WTC11 (cell line): ENCODE data around the gene PLXNB1. TPM values are rescaled to one million over a fixed set of nuclear protein-coding genes. Genes with fewer than 3 reads are reported as not detected.

Experiments used
- ATAC-seq: fragments of 200-7000 bp; cut with Tn5 transposase; 2 replicates; pipeline ENCODE4 v1.10.0; 2021; ENCODE audit warnings: mild to moderate bottlenecking, moderate library complexity
- CTCF ChIA-PET: fragments of 300-600 bp; sonication (Branson Sonifier 250); formaldehyde crosslinking; loops from one replicate; lab custom pipeline; 2021; ENCODE audit warnings: antibody characterized with exemption; lab: Charles Lee
- POLR2A ChIA-PET: fragments of 350-600 bp; sonication (Branson Sonifier 250); formaldehyde crosslinking; loops from one replicate; lab custom pipeline; 2021; ENCODE audit warnings: antibody characterized with exemption; lab: Charles Lee
- DNase-seq: peaks from one replicate; pipeline ENCODE4 v3.0.0; 2021; ENCODE audit warnings: low spot score
- H3K27ac Mint-ChIP-seq: 2 replicates; pipeline ENCODE4 v1.8.0; 2021; ENCODE audit warnings: mixed read lengths
- H3K27me3 Mint-ChIP-seq: 2 replicates; pipeline ENCODE4 v1.8.0; 2021; ENCODE audit warnings: low read depth, mild to moderate bottlenecking, moderate library complexity, mixed read lengths
- H3K36me3 Mint-ChIP-seq: 2 replicates; pipeline ENCODE4 v1.8.0; 2021; ENCODE audit warnings: mixed read lengths
- H3K4me1 Mint-ChIP-seq: 2 replicates; pipeline ENCODE4 v1.8.0; 2022; ENCODE audit warnings: mixed read lengths
- H3K4me3 Mint-ChIP-seq: 2 replicates; pipeline ENCODE4 v1.8.0; 2021; ENCODE audit warnings: mild to moderate bottlenecking, moderate library complexity, mixed read lengths
- H3K9me3 Mint-ChIP-seq: 2 replicates; pipeline ENCODE4 v1.8.0; 2021; ENCODE audit warnings: mixed read lengths
- FOXK1 ChIP-seq: sonication (generic); formaldehyde crosslinking; IDR thresholded peaks from 2 replicates; pipeline ENCODE4 v1.8.0; 2022; ENCODE audit warnings: mild to moderate bottlenecking, moderate library complexity, missing genetic modification reagents
- FOXP1 ChIP-seq: sonication (generic); formaldehyde crosslinking; IDR thresholded peaks from 2 replicates; pipeline ENCODE4 v1.8.0; 2022; ENCODE audit warnings: missing genetic modification reagents, mild to moderate bottlenecking, moderate library complexity, borderline replicate concordance
- GABPB1 ChIP-seq: sonication (generic); formaldehyde crosslinking; IDR thresholded peaks from 2 replicates; pipeline ENCODE4 v1.8.1; 2023; ENCODE audit warnings: mild to moderate bottlenecking, missing genetic modification reagents
- JAZF1 ChIP-seq: fragments of 250-450 bp; sonication (Bioruptor Pico); IDR thresholded peaks from 2 replicates; pipeline ENCODE4 v1.9.0; 2021; ENCODE audit warnings: moderate library complexity, mild to moderate bottlenecking, inconsistent platforms
- MYBL2 ChIP-seq: sonication (generic); formaldehyde crosslinking; IDR thresholded peaks from 2 replicates; pipeline ENCODE4 v1.8.1; 2023; ENCODE audit warnings: mild to moderate bottlenecking, moderate library complexity, missing genetic modification reagents
- NR1H2 ChIP-seq: sonication (generic); formaldehyde crosslinking; IDR thresholded peaks from 2 replicates; pipeline ENCODE4 v1.9.0; 2021; ENCODE audit warnings: mild to moderate bottlenecking, moderate library complexity, missing genetic modification reagents
- RORB ChIP-seq: fragments of 250-450 bp; sonication (Bioruptor Pico); IDR thresholded peaks from 2 replicates; pipeline ENCODE4 v1.9.0; 2021; ENCODE audit warnings: mild to moderate bottlenecking
- ZBTB21 ChIP-seq: sonication (generic); formaldehyde crosslinking; IDR thresholded peaks from 2 replicates; pipeline ENCODE4 v1.8.1; 2023; ENCODE audit warnings: mild to moderate bottlenecking, missing genetic modification reagents, borderline replicate concordance
- ZNF138 ChIP-seq: sonication (generic); formaldehyde crosslinking; conservative IDR thresholded peaks from 2 replicates; pipeline ENCODE4 v1.8.1; 2022; ENCODE audit warnings: mild to moderate bottlenecking, moderate library complexity, missing genetic modification reagents
- ZNF219 ChIP-seq: sonication (generic); formaldehyde crosslinking; IDR thresholded peaks from 2 replicates; pipeline ENCODE4 v1.8.0; 2023; ENCODE audit warnings: missing genetic modification reagents, mild to moderate bottlenecking, borderline replicate concordance
- ZNF263 ChIP-seq: sonication (generic); formaldehyde crosslinking; IDR thresholded peaks from 2 replicates; pipeline ENCODE4 v1.8.1; 2022; ENCODE audit warnings: low read depth, mild to moderate bottlenecking, moderate library complexity, missing genetic modification reagents
- total RNA-seq: library from RNA; stranded (reverse); gene quantifications from 3 replicates; pipeline ENCODE4 v1.2.3, GENCODE V29; 2021
- TF ChIP-seq, protein P1 (sequence below): sonication (generic); formaldehyde crosslinking; IDR thresholded peaks from 2 replicates; pipeline ENCODE4 v1.8.0; 2023; ENCODE audit warnings: missing genetic modification reagents, mild to moderate bottlenecking, borderline replicate concordance
- TF ChIP-seq, protein P2 (sequence below): fragments of 250-450 bp; sonication (Bioruptor Pico); IDR thresholded peaks from 2 replicates; pipeline ENCODE4 v1.9.0; 2021; ENCODE audit warnings: mild to moderate bottlenecking, borderline replicate concordance
- TF ChIP-seq, protein P3 (sequence below): sonication (generic); formaldehyde crosslinking; IDR thresholded peaks from 2 replicates; pipeline ENCODE4 v1.8.1; 2022; ENCODE audit warnings: low read depth, missing genetic modification reagents, borderline replicate concordance
- TF ChIP-seq, protein P4 (sequence below): sonication (generic); formaldehyde crosslinking; IDR thresholded peaks from 2 replicates; pipeline ENCODE4 v1.8.1; 2022; ENCODE audit warnings: missing genetic modification reagents, borderline replicate concordance
- TF ChIP-seq, protein P5 (sequence below): fragments of 250-450 bp; sonication (Bioruptor Pico); IDR thresholded peaks from 2 replicates; pipeline ENCODE4 v1.9.0; 2021; ENCODE audit warnings: mild to moderate bottlenecking
- TF ChIP-seq, protein P6 (sequence below): sonication (generic); formaldehyde crosslinking; IDR thresholded peaks from 2 replicates; pipeline ENCODE4 v1.8.0; 2022; ENCODE audit warnings: mild to moderate bottlenecking, missing genetic modification reagents
- TF ChIP-seq, protein P7 (sequence below): sonication (generic); formaldehyde crosslinking; IDR thresholded peaks from 2 replicates; pipeline ENCODE4 v1.8.1; 2022; ENCODE audit warnings: mild to moderate bottlenecking, missing genetic modification reagents, moderate library complexity, borderline replicate concordance

PLXNB1 gene
- total RNA-seq, 1 experiment from 2014 or later: 143 TPM

DNA sequence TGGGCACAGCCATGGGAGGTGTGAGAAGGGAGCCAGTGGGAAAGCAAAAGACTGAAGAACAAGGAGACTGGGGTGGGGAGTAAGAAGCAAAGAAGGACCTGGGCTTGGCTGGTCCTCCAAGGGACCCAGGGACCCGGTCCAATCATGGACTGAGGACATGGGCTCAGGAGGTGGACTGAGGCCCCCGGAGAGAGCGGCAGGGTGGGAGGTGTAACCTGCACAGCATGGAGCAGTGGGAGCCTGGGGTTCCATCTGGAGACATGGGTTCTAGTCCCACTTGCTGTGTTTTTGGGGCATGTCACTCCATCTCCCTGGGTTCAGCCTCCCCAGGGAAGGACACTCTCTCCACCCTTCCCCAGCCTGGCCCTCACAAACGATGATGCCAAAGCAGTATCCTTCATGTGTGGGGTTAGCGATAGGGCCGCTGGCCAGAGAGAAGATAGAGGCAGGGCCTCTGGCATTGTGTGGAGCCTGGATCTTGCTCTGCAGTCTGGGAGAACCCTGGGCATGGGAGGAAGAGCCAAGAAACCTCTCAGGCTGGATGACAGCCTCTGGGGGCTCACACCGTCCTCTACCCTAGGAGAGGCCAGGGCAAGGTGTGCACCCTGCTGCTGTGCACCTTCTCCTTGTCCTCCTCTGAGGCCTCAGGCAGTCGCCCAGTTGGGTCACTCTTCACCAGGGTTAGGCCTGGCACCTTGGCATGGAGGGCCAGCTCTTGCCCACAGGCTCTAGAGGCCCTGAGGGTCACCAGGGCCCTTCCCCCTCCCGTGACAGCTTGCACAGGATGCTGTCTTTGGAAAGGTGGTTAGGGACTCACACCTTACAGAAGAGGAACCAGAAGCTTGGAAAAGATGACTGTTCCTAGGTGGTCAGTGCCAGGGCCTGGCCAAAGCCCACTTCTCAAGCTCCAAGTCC, 31.9 kb downstream of the PLXNB1 start:
- Mint-ChIP-seq H3K27me3 (peaks cover 13% of the 10 kb centered on the region), H3K4me1 (peaks cover 11% of the 10 kb centered on the region), H3K27ac (no peak overlapping the region), H3K36me3 (peaks cover 12% of the 10 kb centered on the region), H3K4me3 (no peak overlapping the region), H3K9me3 (0 out of 2 replicates have a peak, but pooled peaks cover 3% of the 10 kb centered on the region)
- ChIA-PET POLR2A (interaction anchor here (1.7 kb wide), 1 partner anchor 42 kb away, joined by 6 read pairs; the partner anchor contains the start of genes CCDC51 and TMA7), CTCF (interaction anchor here (0.7 to 7.8 kb wide), 4 partner anchors 10 to 203 kb away, joined by 3 to 378 read pairs (median 72); partner anchors contain the start of gene PLXNB1)
- DNase-seq (no peak), ATAC-seq (no peak; the same call in 1 of the 2 replicates)
- TF ChIP-seq, protein P1, sequence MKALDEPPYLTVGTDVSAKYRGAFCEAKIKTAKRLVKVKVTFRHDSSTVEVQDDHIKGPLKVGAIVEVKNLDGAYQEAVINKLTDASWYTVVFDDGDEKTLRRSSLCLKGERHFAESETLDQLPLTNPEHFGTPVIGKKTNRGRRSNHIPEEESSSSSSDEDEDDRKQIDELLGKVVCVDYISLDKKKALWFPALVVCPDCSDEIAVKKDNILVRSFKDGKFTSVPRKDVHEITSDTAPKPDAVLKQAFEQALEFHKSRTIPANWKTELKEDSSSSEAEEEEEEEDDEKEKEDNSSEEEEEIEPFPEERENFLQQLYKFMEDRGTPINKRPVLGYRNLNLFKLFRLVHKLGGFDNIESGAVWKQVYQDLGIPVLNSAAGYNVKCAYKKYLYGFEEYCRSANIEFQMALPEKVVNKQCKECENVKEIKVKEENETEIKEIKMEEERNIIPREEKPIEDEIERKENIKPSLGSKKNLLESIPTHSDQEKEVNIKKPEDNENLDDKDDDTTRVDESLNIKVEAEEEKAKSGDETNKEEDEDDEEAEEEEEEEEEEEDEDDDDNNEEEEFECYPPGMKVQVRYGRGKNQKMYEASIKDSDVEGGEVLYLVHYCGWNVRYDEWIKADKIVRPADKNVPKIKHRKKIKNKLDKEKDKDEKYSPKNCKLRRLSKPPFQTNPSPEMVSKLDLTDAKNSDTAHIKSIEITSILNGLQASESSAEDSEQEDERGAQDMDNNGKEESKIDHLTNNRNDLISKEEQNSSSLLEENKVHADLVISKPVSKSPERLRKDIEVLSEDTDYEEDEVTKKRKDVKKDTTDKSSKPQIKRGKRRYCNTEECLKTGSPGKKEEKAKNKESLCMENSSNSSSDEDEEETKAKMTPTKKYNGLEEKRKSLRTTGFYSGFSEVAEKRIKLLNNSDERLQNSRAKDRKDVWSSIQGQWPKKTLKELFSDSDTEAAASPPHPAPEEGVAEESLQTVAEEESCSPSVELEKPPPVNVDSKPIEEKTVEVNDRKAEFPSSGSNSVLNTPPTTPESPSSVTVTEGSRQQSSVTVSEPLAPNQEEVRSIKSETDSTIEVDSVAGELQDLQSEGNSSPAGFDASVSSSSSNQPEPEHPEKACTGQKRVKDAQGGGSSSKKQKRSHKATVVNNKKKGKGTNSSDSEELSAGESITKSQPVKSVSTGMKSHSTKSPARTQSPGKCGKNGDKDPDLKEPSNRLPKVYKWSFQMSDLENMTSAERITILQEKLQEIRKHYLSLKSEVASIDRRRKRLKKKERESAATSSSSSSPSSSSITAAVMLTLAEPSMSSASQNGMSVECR (CRISPR knock-in tag): no peak
- TF ChIP-seq, protein P2, sequence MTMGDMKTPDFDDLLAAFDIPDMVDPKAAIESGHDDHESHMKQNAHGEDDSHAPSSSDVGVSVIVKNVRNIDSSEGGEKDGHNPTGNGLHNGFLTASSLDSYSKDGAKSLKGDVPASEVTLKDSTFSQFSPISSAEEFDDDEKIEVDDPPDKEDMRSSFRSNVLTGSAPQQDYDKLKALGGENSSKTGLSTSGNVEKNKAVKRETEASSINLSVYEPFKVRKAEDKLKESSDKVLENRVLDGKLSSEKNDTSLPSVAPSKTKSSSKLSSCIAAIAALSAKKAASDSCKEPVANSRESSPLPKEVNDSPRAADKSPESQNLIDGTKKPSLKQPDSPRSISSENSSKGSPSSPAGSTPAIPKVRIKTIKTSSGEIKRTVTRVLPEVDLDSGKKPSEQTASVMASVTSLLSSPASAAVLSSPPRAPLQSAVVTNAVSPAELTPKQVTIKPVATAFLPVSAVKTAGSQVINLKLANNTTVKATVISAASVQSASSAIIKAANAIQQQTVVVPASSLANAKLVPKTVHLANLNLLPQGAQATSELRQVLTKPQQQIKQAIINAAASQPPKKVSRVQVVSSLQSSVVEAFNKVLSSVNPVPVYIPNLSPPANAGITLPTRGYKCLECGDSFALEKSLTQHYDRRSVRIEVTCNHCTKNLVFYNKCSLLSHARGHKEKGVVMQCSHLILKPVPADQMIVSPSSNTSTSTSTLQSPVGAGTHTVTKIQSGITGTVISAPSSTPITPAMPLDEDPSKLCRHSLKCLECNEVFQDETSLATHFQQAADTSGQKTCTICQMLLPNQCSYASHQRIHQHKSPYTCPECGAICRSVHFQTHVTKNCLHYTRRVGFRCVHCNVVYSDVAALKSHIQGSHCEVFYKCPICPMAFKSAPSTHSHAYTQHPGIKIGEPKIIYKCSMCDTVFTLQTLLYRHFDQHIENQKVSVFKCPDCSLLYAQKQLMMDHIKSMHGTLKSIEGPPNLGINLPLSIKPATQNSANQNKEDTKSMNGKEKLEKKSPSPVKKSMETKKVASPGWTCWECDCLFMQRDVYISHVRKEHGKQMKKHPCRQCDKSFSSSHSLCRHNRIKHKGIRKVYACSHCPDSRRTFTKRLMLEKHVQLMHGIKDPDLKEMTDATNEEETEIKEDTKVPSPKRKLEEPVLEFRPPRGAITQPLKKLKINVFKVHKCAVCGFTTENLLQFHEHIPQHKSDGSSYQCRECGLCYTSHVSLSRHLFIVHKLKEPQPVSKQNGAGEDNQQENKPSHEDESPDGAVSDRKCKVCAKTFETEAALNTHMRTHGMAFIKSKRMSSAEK: no peak
- TF ChIP-seq, protein P3, sequence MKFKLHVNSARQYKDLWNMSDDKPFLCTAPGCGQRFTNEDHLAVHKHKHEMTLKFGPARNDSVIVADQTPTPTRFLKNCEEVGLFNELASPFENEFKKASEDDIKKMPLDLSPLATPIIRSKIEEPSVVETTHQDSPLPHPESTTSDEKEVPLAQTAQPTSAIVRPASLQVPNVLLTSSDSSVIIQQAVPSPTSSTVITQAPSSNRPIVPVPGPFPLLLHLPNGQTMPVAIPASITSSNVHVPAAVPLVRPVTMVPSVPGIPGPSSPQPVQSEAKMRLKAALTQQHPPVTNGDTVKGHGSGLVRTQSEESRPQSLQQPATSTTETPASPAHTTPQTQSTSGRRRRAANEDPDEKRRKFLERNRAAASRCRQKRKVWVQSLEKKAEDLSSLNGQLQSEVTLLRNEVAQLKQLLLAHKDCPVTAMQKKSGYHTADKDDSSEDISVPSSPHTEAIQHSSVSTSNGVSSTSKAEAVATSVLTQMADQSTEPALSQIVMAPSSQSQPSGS (CRISPR knock-in tag): no peak
- TF ChIP-seq MYBL2 (CRISPR knock-in tag) (no peak), FOXP1 (CRISPR knock-in tag) (no peak), JAZF1 (CRISPR knock-in tag) (no peak), GABPB1 (no peak), RORB (CRISPR knock-in tag) (no peak), ZBTB21 (no peak), ZNF263 (CRISPR knock-in tag) (no peak), ZNF219 (CRISPR knock-in tag) (no peak), FOXK1 (no peak), NR1H2 (CRISPR knock-in tag) (no peak), ZNF138 (no peak)
- TF ChIP-seq, protein P4, sequence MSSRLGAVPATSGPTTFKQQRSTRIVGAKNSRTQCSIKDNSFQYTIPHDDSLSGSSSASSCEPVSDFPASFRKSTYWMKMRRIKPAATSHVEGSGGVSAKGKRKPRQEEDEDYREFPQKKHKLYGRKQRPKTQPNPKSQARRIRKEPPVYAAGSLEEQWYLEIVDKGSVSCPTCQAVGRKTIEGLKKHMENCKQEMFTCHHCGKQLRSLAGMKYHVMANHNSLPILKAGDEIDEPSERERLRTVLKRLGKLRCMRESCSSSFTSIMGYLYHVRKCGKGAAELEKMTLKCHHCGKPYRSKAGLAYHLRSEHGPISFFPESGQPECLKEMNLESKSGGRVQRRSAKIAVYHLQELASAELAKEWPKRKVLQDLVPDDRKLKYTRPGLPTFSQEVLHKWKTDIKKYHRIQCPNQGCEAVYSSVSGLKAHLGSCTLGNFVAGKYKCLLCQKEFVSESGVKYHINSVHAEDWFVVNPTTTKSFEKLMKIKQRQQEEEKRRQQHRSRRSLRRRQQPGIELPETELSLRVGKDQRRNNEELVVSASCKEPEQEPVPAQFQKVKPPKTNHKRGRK: no peak
- TF ChIP-seq, protein P5, sequence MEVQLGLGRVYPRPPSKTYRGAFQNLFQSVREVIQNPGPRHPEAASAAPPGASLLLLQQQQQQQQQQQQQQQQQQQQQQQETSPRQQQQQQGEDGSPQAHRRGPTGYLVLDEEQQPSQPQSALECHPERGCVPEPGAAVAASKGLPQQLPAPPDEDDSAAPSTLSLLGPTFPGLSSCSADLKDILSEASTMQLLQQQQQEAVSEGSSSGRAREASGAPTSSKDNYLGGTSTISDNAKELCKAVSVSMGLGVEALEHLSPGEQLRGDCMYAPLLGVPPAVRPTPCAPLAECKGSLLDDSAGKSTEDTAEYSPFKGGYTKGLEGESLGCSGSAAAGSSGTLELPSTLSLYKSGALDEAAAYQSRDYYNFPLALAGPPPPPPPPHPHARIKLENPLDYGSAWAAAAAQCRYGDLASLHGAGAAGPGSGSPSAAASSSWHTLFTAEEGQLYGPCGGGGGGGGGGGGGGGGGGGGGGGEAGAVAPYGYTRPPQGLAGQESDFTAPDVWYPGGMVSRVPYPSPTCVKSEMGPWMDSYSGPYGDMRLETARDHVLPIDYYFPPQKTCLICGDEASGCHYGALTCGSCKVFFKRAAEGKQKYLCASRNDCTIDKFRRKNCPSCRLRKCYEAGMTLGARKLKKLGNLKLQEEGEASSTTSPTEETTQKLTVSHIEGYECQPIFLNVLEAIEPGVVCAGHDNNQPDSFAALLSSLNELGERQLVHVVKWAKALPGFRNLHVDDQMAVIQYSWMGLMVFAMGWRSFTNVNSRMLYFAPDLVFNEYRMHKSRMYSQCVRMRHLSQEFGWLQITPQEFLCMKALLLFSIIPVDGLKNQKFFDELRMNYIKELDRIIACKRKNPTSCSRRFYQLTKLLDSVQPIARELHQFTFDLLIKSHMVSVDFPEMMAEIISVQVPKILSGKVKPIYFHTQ: no peak
- TF ChIP-seq, protein P6, sequence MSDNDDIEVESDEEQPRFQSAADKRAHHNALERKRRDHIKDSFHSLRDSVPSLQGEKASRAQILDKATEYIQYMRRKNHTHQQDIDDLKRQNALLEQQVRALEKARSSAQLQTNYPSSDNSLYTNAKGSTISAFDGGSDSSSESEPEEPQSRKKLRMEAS (CRISPR knock-in tag): no peak
- TF ChIP-seq, protein P7, sequence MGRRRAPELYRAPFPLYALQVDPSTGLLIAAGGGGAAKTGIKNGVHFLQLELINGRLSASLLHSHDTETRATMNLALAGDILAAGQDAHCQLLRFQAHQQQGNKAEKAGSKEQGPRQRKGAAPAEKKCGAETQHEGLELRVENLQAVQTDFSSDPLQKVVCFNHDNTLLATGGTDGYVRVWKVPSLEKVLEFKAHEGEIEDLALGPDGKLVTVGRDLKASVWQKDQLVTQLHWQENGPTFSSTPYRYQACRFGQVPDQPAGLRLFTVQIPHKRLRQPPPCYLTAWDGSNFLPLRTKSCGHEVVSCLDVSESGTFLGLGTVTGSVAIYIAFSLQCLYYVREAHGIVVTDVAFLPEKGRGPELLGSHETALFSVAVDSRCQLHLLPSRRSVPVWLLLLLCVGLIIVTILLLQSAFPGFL (CRISPR knock-in tag): no peak
